Measurements from ENCODE around the gene TLE6.
A peak's percentile ranks its signal among the peaks of the same experiment; 100 is the strongest.

The TLE6 gene

DNA sequence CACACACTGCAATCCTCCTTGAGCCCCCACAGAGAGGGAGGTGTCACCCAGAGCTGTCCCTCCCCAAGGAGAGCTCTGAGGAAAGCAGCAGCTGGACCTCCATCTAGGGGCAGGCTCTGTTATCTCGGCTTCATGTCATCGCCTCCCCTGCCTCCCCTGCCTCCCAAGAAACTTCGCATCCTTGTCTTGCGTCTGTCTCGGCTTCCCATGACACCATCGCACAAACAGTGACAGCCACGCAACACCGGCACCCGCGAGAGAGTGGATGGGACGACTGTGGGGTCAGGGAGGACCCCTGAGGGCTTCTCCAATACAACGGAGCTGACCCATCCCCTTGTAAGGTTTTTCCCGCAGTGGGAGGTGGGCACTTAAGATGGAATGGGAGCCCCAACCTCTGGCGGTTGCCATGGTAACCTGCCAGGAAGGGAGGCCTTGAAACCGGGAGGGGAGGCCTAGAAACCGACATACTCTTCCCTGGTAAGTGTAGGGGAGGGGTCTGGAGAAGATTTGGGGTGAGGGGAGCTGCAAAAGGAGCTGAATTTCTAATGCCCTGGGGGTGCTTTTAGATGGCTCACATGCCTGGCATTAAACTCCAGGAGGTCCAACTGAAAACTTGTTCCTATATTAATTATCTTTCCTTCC, 35.4 kb downstream of the TLE6 start:
- Histone ChIP-seq H3K4me1 (peaks cover 17% of the 10 kb centered on the region), H3K9me3 (no peaks in the 10 kb centered on the region), H3K27me3 (no peaks in the 10 kb centered on the region), H3K4me2 (no peak overlapping the region), H3K36me3 (no peaks in the 10 kb centered on the region), H3K27ac (no peak overlapping the region), H4K20me1 (no peaks in the 10 kb centered on the region), H3K4me3 (no peak overlapping the region), H3K9ac (no peak overlapping the region)
- no peak for TF ChIP-seq Cebpa-rat (IDR thresholded peaks at IDR 0.05)

GRCh38 chr19:3013263-3013725, 35.9 kb downstream of the TLE6 start:
- H3K4me3 ChIP-seq: no peak overlapping the region
- no peak overlapping the region for H3K9ac ChIP-seq
- H3K27ac ChIP-seq: no peak overlapping the region
- TF ChIP-seq Cebpa-rat (IDR thresholded peaks at IDR 0.05): no peak
- H4K20me1 ChIP-seq: no peaks in the 10 kb centered on the region
- H3K36me3 ChIP-seq: no peaks in the 10 kb centered on the region
- H3K27me3 ChIP-seq: no peaks in the 10 kb centered on the region
- no peaks in the 10 kb centered on the region for H3K9me3 ChIP-seq
- H3K4me2 ChIP-seq: no peak overlapping the region
- peaks cover 12% of the 10 kb centered on the region for H3K4me1 ChIP-seq

DNA sequence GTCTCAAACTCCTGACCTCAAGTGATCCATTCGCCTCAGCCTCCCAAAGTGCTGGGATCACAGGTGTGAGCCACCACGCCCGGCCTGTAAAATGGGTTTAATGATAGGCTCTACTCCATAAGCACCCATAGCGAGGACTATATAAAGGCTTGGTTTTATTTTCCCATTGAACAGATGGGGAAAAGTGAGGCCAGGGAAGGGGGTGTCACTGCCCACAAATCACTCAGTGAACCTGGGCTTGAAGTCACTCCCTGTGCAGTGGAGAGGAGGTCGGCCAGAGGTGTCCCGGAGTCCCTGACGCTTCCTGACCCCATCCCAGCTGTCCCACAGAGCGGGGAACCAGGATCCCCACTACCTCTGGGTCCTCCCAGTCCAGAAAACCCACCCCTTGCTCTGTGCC, 36.8 kb downstream of the TLE6 start:
- Histone ChIP-seq H3K4me3 (no peak overlapping the region), H3K9ac (no peak overlapping the region), H3K4me2 (no peak overlapping the region), H3K4me1 (peaks cover 3% of the 10 kb centered on the region), H3K36me3 (no peaks in the 10 kb centered on the region), H3K27ac (no peak overlapping the region), H3K27me3 (no peaks in the 10 kb centered on the region), H3K9me3 (no peaks in the 10 kb centered on the region), H4K20me1 (no peaks in the 10 kb centered on the region)
- TF ChIP-seq Cebpa-rat (IDR thresholded peaks at IDR 0.05): no peak

GRCh38 chr19:3015126-3016057, 38.0 kb downstream of the TLE6 start:
- no peaks in the 10 kb centered on the region for H3K9me3 ChIP-seq
- no peaks in the 10 kb centered on the region for H4K20me1 ChIP-seq
- H3K27ac ChIP-seq: no peak overlapping the region
- no peak overlapping the region for H3K4me2 ChIP-seq
- H3K27me3 ChIP-seq: no peaks in the 10 kb centered on the region
- no peak for TF ChIP-seq Cebpa-rat (IDR thresholded peaks at IDR 0.05)
- H3K36me3 ChIP-seq: no peaks in the 10 kb centered on the region
- H3K4me1 ChIP-seq: no peaks in the 10 kb centered on the region
- no peak overlapping the region for H3K9ac ChIP-seq
- H3K4me3 ChIP-seq: no peak overlapping the region

DNA sequence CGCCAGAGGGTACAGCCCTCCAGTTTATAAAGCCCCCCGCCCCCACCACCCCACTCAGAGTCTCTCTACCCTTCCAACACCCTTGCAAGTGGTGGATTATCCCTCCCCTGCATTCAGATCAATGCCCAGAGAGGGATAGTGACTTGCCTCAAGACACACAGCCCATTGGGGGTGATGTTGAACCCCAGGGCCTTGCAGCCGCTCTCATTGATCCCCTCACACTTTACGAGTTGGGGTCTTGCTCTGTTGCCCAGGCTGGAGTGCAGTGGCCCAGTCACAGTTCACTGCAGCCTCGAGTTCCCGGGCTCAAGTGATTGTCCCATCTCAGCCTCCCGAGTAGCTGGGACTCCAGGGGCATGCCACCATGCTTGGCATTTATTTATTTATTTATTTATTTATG, 40.6 kb downstream of the TLE6 start:
- Histone ChIP-seq H3K4me1 (no peaks in the 10 kb centered on the region), H3K4me2 (no peak overlapping the region), H3K27ac (no peak overlapping the region), H3K36me3 (no peaks in the 10 kb centered on the region), H3K4me3 (no peak overlapping the region), H3K27me3 (no peaks in the 10 kb centered on the region), H3K9ac (no peak overlapping the region), H4K20me1 (no peaks in the 10 kb centered on the region), H3K9me3 (no peaks in the 10 kb centered on the region)
- TF ChIP-seq Cebpa-rat (IDR thresholded peaks at IDR 0.05): no peak

GRCh38 chr19:3019211-3019854, 42.0 kb downstream of the TLE6 start:
- no peaks in the 10 kb centered on the region for H4K20me1 ChIP-seq
- no peak overlapping the region for H3K4me2 ChIP-seq
- H3K27me3 ChIP-seq: peaks cover 11% of the 10 kb centered on the region; the same call in 1 of the 2 replicates
- no peak overlapping the region for H3K27ac ChIP-seq
- no peaks in the 10 kb centered on the region for H3K9me3 ChIP-seq
- H3K4me3 ChIP-seq: no peak overlapping the region
- H3K4me1 ChIP-seq: peaks cover under 1% of the 10 kb centered on the region; the same call in 1 of the 2 replicates
- TF ChIP-seq Cebpa-rat (IDR thresholded peaks at IDR 0.05): no peak
- H3K9ac ChIP-seq: no peak overlapping the region
- no peaks in the 10 kb centered on the region for H3K36me3 ChIP-seq

- Histone ChIP-seq H3K9me3 (no peaks in the 10 kb centered on the region), H3K27ac (no peak overlapping the region), H3K36me3 (no peaks in the 10 kb centered on the region), H3K4me1 (peaks cover 11% of the 10 kb centered on the region), H3K4me3 (no peak overlapping the region), H3K9ac (no peak overlapping the region), H3K4me2 (no peak overlapping the region), H3K27me3 (peaks cover 22% of the 10 kb centered on the region), H4K20me1 (no peaks in the 10 kb centered on the region)
- TF ChIP-seq Cebpa-rat (IDR thresholded peaks at IDR 0.05): no peak
Observed at GRCh38 chr19:3020321-3020960, 43.1 kb downstream of the TLE6 start.

DNA sequence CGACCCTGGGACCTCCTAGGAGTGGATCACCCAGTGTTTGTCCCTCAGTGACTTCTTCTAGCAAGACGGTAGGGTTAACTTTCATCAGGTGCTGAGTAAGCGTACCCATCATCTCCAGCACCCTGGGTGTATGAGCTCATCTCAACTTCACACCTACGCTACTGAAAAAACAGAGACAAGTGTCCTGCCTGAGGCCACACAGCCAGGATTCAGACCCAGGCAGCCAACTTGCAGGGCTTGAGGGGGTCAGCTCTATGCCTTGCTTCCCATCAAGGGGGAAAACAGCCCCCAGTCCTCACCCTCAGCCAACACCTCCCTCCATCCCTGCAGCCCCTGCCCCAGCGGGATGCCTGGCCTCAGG, 47.1 kb downstream of the TLE6 start:
- Histone ChIP-seq H3K36me3 (no peaks in the 10 kb centered on the region), H3K27me3 (peaks cover 61% of the 10 kb centered on the region), H3K9ac (no peak overlapping the region), H4K20me1 (no peaks in the 10 kb centered on the region), H3K4me2 (peak overlapping the region; percentile 82), H3K4me1 (peaks cover 25% of the 10 kb centered on the region), H3K9me3 (no peaks in the 10 kb centered on the region), H3K27ac (no peak overlapping the region), H3K4me3 (no peak overlapping the region)
- no peak for TF ChIP-seq Cebpa-rat (IDR thresholded peaks at IDR 0.05)

GRCh38 chr19:3024870-3025548, 47.6 kb downstream of the TLE6 start:
- no peak for TF ChIP-seq Cebpa-rat (IDR thresholded peaks at IDR 0.05)
- Histone ChIP-seq H3K27ac (no peak overlapping the region), H3K4me3 (0 out of 2 replicates have a peak overlapping the region, but pooled peaks have one; percentile 18), H3K36me3 (no peaks in the 10 kb centered on the region), H3K9ac (no peak overlapping the region), H3K4me1 (peaks cover 25% of the 10 kb centered on the region), H3K4me2 (peak overlapping the region; percentile 82), H3K9me3 (no peaks in the 10 kb centered on the region), H4K20me1 (no peaks in the 10 kb centered on the region), H3K27me3 (peaks cover 67% of the 10 kb centered on the region)
